ENCODE results near the gene DEFB112.

DNA sequence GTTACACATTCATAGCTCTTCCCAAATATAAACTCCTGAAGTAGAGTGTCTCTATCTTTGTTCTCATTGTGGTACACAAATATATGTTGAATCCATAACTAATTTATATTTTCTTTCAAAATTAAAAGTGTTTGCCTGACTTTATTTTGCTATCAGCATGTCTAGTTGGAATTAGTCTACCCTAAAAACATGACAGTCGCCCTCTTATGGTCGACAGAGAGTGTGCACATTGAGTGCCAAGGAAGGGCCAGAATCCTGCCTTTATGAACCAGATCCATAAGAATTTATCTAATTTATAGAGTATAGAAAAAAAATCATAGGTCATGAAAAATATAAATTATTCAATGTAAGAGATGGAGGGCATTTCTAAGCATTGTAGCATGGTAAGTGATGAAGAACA, 12.3 kb upstream of the DEFB112 start:
- no peak for TF ChIP-seq CTCF (IDR thresholded peaks at IDR 0.05)
- TF ChIP-seq POLR2A (IDR thresholded peaks at IDR 0.05) = no peak

All from adrenal gland (tissue), 5 donors.